NCI-H446 treated with DMSO at 0.1 percent for 48 hours (cell line): ENCODE measurements around the gene AFF4.

Experiments used
- DNase-seq: peaks from one replicate; lab custom pipeline; 2025; lab: John Stamatoyannopoulos, UW

AFF4 gene

GRCh38 chr5:132889501-132889900, 73.9 kb downstream of the AFF4 start:
- no peak for DNase-seq

GRCh38 chr5:132887283-132887682, 76.2 kb downstream of the AFF4 start:
- DNase-seq: no peak

GRCh38 chr5:132886064-132886823, 77.2 kb downstream of the AFF4 start:
- no peak for DNase-seq

GRCh38 chr5:132884548-132884947, 78.9 kb downstream of the AFF4 start:
- DNase-seq: no peak

GRCh38 chr5:132883261-132883834, 80.1 kb downstream of the AFF4 start:
- peak; percentile 15 for DNase-seq

- no peak for DNase-seq
Measured at GRCh38 chr5:132877938-132878337, 85.5 kb downstream of the AFF4 start.

GRCh38 chr5:132877466-132877865, 86.0 kb downstream of the AFF4 start:
- DNase-seq: no peak

GRCh38 chr5:132876020-132876759, 87.2 kb downstream of the AFF4 start:
- DNase-seq: no peak

GRCh38 chr5:132873930-132874271, 89.5 kb downstream of the AFF4 start:
- DNase-seq: no peak

GRCh38 chr5:132873119-132873929, 90.1 kb downstream of the AFF4 start, which contains the start of gene LEAP2:
LEAP2 (plus strand) TSS chr5:132873668; CDS start chr5:132873695, 27 bp downstream.
- DNase-seq: no peak

- no peak for DNase-seq
Measured at GRCh38 chr5:132872788-132873118, 90.7 kb downstream of the AFF4 start.

GRCh38 chr5:132871459-132872284, 91.8 kb downstream of the AFF4 start:
- no peak for DNase-seq

- no peak for DNase-seq
Measured at GRCh38 chr5:132870801-132871200, 92.6 kb downstream of the AFF4 start.

- no peak for DNase-seq
Measured at GRCh38 chr5:132868754-132869153, 94.7 kb downstream of the AFF4 start.

- DNase-seq: no peak
Measured at GRCh38 chr5:132867046-132867451, 96.4 kb downstream of the AFF4 start.

GRCh38 chr5:132866342-132867045, 96.9 kb downstream of the AFF4 start, which contains the start of the genes GDF9 and UQCRQ:
GDF9 (minus strand) TSS chr5:132866469; CDS start chr5:132864533, 1,936 bp downstream.
UQCRQ (plus strand) TSS chr5:132866642; CDS start chr5:132866882, 240 bp downstream.
- DNase-seq: peak; percentile 97

- no peak for DNase-seq
Measured at GRCh38 chr5:132865668-132866341, 97.6 kb downstream of the AFF4 start.

GRCh38 chr5:132860742-132861141, 102.7 kb downstream of the AFF4 start:
- no peak for DNase-seq

- DNase-seq: no peak
Measured at GRCh38 chr5:132859889-132860437, 103.5 kb downstream of the AFF4 start.

GRCh38 chr5:132856011-132856410, 107.4 kb downstream of the AFF4 start:
- DNase-seq: no peak
